GM18907 (cell line): ENCODE results near the gene TBX18.
A peak's percentile ranks its signal among the peaks of the same experiment; 100 is the strongest.

Source experiments
- ATAC-seq: cut with Tn5 transposase; IDR thresholded peaks from one replicate; pipeline ENCODE4 v1.9.1; 2021; ENCODE audit warnings: mild to moderate bottlenecking, moderate library complexity; ENCODE audit not compliant: unreplicated experiment

Gene TBX18

GRCh38 chr6:84749181-84749580, 15.2 kb downstream of the TBX18 start:
- ATAC-seq = no peak

- no peak for ATAC-seq
Measured at GRCh38 chr6:84748376-84748775, 16.0 kb downstream of the TBX18 start.

- ATAC-seq = no peak
Measured at GRCh38 chr6:84743616-84744015, 20.8 kb downstream of the TBX18 start.

GRCh38 chr6:84740385-84740784, 24.0 kb downstream of the TBX18 start:
- no peak for ATAC-seq

GRCh38 chr6:84739866-84740208, 24.6 kb downstream of the TBX18 start:
- no peak for ATAC-seq

- ATAC-seq = no peak
Measured at GRCh38 chr6:84738996-84739865, 25.2 kb downstream of the TBX18 start.

- ATAC-seq = no peak
Measured at GRCh38 chr6:84733889-84734288, 30.5 kb downstream of the TBX18 start.

- no peak for ATAC-seq
Measured at GRCh38 chr6:84731901-84732300, 32.5 kb downstream of the TBX18 start.

GRCh38 chr6:84731401-84731800, 33.0 kb downstream of the TBX18 start:
- ATAC-seq = no peak

- peak; percentile 56 for ATAC-seq
Measured at GRCh38 chr6:84728602-84729001, 35.8 kb downstream of the TBX18 start.

GRCh38 chr6:84719152-84719551, 45.2 kb downstream of the TBX18 start:
- no peak for ATAC-seq

- ATAC-seq = no peak
Measured at GRCh38 chr6:84718038-84718955, 46.1 kb downstream of the TBX18 start.

- ATAC-seq = no peak
Measured at GRCh38 chr6:84709121-84709520, 55.3 kb downstream of the TBX18 start.

GRCh38 chr6:84707171-84707570, 57.2 kb downstream of the TBX18 start:
- no peak for ATAC-seq

- ATAC-seq = no peak
Measured at GRCh38 chr6:84696166-84696565, 68.2 kb downstream of the TBX18 start.

GRCh38 chr6:84691978-84692623, 72.3 kb downstream of the TBX18 start:
- no peak for ATAC-seq

GRCh38 chr6:84688141-84688873, 76.1 kb downstream of the TBX18 start:
- no peak for ATAC-seq

- ATAC-seq = no peak
Measured at GRCh38 chr6:84687431-84687830, 77.0 kb downstream of the TBX18 start.

- ATAC-seq = peak; percentile 56
Measured at GRCh38 chr6:84685983-84686584, 78.3 kb downstream of the TBX18 start.

GRCh38 chr6:84681693-84682326, 82.6 kb downstream of the TBX18 start:
- no peak for ATAC-seq
